IPS DF 6.9 (cell line): ENCODE results near the gene CYTH2.
A peak's percentile ranks its signal among the peaks of the same experiment; 100 is the strongest.

Experiments used
- DNase-seq: peaks from one replicate; pipeline ENCODE4 v3.0.0-alpha.2; 2013; ENCODE audit warnings: low read depth, low spot score
- H3K27ac ChIP-seq: one replicate; pipeline ENCODE4 v1.5.1; 2013; ENCODE audit warnings: low read length, control low read depth
- H3K27me3 ChIP-seq: 2 replicates; pipeline ENCODE4 v1.6.1; 2013; ENCODE audit warnings: mild to moderate bottlenecking, low read length; ENCODE audit not compliant: control insufficient read depth, insufficient read depth
- H3K36me3 ChIP-seq: 2 replicates; pipeline ENCODE4 v1.6.1; 2013; ENCODE audit warnings: low read length; ENCODE audit not compliant: control insufficient read depth, insufficient read depth
- H3K4me1 ChIP-seq: 2 replicates; pipeline ENCODE4 v1.6.1; 2013; ENCODE audit warnings: low read length; ENCODE audit not compliant: control insufficient read depth, insufficient read depth
- H3K4me3 ChIP-seq: 2 replicates; pipeline ENCODE4 v1.5.1; 2013; ENCODE audit warnings: mild to moderate bottlenecking, low read length
- H3K9me3 ChIP-seq: 2 replicates; pipeline ENCODE4 v1.6.1; 2013; ENCODE audit warnings: low read length, inconsistent platforms; ENCODE audit not compliant: control insufficient read depth, insufficient read depth
- WGBS: extraction: QIAGEN DNeasy Blood & Tissue Kit; methylation state at CpG from one replicate; pipeline ENCODE4 v1.1.7; 2013; ENCODE audit warnings: mixed read lengths, missing lambda C conversion rate; ENCODE audit not compliant: insufficient read length, insufficient coverage; 5-methylcytosine and 5-hydroxymethylcytosine counted together

CYTH2 gene

DNA sequence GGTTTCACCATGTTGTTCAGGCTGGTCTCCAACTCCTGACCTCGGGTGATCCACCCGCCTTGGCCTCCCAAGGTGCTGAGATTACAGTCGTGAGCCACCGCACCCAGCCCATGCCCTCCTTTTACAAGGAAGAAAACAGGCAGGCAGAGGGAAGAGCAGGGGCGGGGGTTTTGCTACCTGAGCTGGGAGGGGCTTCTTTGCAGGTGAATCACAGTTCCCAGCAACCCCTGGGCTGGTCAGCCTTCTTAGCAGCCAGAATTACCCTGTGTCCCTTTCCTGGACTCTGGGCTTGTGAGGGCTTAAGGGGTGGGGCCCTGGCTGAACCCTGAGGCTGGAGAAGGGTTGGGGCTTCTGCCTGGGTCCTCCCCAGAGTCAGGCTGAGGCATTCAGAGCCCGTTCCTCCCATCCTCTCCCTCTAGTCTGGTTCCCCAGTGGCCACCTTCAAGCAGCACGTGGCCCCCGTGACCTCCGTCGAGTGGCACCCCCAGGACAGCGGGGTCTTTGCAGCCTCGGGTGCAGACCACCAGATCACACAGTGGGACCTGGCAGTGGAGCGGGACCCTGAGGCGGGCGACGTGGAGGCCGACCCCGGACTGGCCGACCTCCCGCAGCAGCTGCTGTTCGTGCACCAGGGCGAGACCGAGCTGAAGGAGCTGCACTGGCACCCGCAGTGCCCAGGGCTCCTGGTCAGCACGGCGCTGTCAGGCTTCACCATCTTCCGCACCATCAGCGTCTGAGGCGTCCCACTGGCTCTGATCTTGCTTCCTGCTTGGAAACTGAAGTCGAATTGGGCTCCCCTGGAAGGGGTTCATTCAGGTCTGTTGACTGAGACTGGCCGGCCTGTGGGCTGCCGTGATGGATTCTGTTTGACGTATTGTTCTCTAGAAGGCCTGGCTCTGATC is 16.6 kb upstream of the CYTH2 start:
- Histone ChIP-seq H3K4me1 (no peaks in the 10 kb centered on the region), H3K27me3 (no peaks in the 10 kb centered on the region)
- no CpG with 5 or more reads among the region's 33 CpGs for WGBS

DNA sequence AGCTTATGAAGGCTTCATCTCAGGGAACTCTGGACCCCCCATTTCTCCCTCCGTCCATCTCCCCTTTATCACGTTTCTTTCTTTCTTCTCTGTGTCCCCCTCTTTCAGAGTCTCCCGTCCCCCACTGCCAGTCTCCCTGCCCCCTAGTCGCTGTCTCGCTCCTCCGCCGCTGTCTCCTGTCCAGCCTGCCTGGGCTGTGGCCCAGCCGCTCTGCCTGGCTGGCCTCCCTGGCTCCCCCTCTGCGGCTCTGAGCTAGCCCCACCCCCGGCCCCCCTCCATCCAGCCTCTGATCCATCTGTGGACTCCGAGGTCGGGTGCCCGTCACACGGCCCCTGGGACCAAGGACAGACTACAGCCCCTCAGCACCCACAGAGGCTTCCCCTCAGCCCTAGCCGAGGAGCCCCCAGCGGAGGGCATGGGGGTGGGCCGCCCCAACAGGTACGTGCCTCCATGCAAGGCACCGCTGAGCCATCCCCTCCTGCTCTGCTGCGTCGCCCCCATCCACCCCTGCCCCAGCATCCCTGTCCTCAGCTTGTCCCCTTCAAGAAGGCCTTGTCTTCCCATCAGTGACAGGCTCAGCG is 14.9 kb upstream of the CYTH2 start:
- Histone ChIP-seq H3K4me3 (no peak overlapping the region), H3K36me3 (peaks cover 50% of the 10 kb centered on the region), H3K9me3 (no peaks in the 10 kb centered on the region), H3K27me3 (no peaks in the 10 kb centered on the region), H3K27ac (no peak overlapping the region), H3K4me1 (no peaks in the 10 kb centered on the region)
- WGBS, result no CpG with 5 or more reads among the region's 22 CpGs
- DNase-seq, result no peak

More for the DNA sequence above, 16.6 kb upstream of the CYTH2 start:
- peaks cover 55% of the 10 kb centered on the region for H3K36me3 ChIP-seq
- no peak for DNase-seq
- no peak overlapping the region for H3K27ac ChIP-seq
- no peak overlapping the region for H3K4me3 ChIP-seq
- H3K9me3 ChIP-seq, result no peaks in the 10 kb centered on the region

DNA sequence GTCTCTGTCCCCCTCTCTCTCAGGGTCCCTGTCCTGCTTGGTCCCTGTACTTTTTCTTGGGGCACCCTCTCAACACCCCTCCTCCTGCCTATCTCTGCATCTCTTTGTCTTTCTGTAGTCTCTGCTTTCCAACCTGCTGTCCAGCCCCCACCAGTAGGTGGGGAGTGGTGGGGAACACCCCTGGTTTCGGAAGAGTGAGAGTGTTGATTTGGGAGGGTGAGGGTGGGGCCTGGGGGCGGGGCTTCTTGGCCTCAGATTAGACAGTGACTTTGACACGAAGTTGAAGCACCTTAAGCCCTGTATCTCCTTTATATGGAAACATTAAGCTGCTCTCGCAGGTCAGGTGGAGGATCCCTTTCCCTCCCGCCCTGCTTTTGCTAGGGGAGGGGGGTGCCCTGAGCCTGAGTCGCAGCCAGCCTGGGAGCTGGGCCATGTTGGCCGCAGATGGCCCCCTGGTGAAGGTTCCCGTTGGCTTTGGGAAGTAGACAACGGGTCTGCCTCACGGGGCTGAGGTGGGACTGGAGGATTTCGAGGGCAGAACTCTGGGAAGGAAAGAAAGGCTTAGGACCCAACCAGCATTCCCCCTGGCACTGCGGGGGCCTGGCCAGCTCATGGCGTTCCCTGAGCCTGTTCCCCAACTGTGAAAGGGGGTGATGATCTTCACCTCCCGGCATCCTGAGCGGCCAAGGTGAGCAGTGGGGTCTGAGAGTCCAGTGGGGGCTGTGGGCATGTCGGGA is 13.8 kb upstream of the CYTH2 start, which contains the start of gene KCNJ14:
Gene KCNJ14, plus strand, starts transcription at position 404 of the 737 bp plus-strand sequence. CDS start 6,151 bp downstream, outside the sequence.
- no peaks in the 10 kb centered on the region for H3K9me3 ChIP-seq
- no peaks in the 10 kb centered on the region for H3K27me3 ChIP-seq
- no CpG with 5 or more reads among the region's 16 CpGs for WGBS
- peaks cover 44% of the 10 kb centered on the region for H3K36me3 ChIP-seq
- no peak within 1 kb of the TSS for H3K4me3 ChIP-seq
- DNase-seq, result no peak
- H3K27ac ChIP-seq, result no peak within 1 kb of the TSS
- H3K4me1 ChIP-seq, result no peaks in the 10 kb centered on the region

GRCh38 chr19:48455908-48456562 is 13.1 kb upstream of the CYTH2 start:
- Histone ChIP-seq H3K4me1 (no peaks in the 10 kb centered on the region), H3K4me3 (no peak overlapping the region), H3K27me3 (no peaks in the 10 kb centered on the region), H3K9me3 (no peaks in the 10 kb centered on the region), H3K36me3 (peaks cover 38% of the 10 kb centered on the region), H3K27ac (no peak overlapping the region)
- no peak for DNase-seq
- WGBS, result no CpG with 5 or more reads among the region's 11 CpGs

GRCh38 chr19:48456864-48457263 is 12.3 kb upstream of the CYTH2 start:
- peaks cover 32% of the 10 kb centered on the region for H3K36me3 ChIP-seq
- no peaks in the 10 kb centered on the region; the same call in 1 of the 2 replicates for H3K4me1 ChIP-seq
- no peak overlapping the region for H3K4me3 ChIP-seq
- H3K9me3 ChIP-seq, result no peaks in the 10 kb centered on the region
- H3K27ac ChIP-seq, result no peak overlapping the region
- WGBS, result no CpG with 5 or more reads among the region's 4 CpGs
- DNase-seq, result no peak
- no peaks in the 10 kb centered on the region for H3K27me3 ChIP-seq

DNA sequence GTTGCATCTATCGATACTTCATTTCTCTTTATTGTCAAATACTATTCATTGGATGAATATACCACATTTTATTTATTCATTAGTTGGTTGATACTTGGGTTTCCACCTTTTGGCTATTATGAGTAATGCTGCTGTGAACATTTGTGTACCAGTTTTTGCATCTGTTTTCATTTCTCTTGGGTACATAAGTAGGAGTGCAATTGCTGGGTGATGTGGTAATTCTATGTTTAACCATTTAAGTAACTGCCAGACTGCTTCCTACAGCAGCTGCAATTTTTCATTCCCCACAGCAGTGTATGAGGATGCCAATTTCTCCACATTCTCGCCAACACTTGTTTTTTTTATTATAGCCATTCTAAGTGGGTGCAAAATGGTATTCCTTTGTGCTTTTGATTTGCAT is 11.2 kb upstream of the CYTH2 start:
- Histone ChIP-seq H3K27me3 (no peaks in the 10 kb centered on the region), H3K9me3 (no peaks in the 10 kb centered on the region), H3K4me3 (no peak overlapping the region), H3K36me3 (peaks cover 24% of the 10 kb centered on the region), H3K27ac (no peak overlapping the region), H3K4me1 (no peaks in the 10 kb centered on the region; the same call in 1 of the 2 replicates)
- no CpG with 5 or more reads among the region's 2 CpGs for WGBS
- DNase-seq, result no peak

- DNase-seq, result no peak
- H3K9me3 ChIP-seq, result no peaks in the 10 kb centered on the region
- WGBS, result no CpG with 5 or more reads among the region's 36 CpGs
- no peaks in the 10 kb centered on the region; the same call in 1 of the 2 replicates for H3K4me1 ChIP-seq
- H3K27ac ChIP-seq, result no peak overlapping the region
- no peaks in the 10 kb centered on the region for H3K27me3 ChIP-seq
- H3K4me3 ChIP-seq, result no peak overlapping the region
- no peaks in the 10 kb centered on the region for H3K36me3 ChIP-seq
Measured at GRCh38 chr19:48461651-48461981, 7.6 kb upstream of the CYTH2 start.

GRCh38 chr19:48461982-48462655 is 7.0 kb upstream of the CYTH2 start:
- WGBS, result no CpG with 5 or more reads among the region's 62 CpGs
- Histone ChIP-seq H3K27me3 (no peaks in the 10 kb centered on the region), H3K4me1 (no peaks in the 10 kb centered on the region; the same call in 1 of the 2 replicates), H3K9me3 (no peaks in the 10 kb centered on the region), H3K4me3 (no peak overlapping the region), H3K27ac (no peak overlapping the region), H3K36me3 (no peaks in the 10 kb centered on the region)
- DNase-seq, result peak; percentile 74

- Histone ChIP-seq H3K4me3 (no peak overlapping the region), H3K36me3 (no peaks in the 10 kb centered on the region; the same call in 1 of the 2 replicates), H3K27ac (no peak overlapping the region), H3K4me1 (no peaks in the 10 kb centered on the region; the same call in 1 of the 2 replicates), H3K27me3 (no peaks in the 10 kb centered on the region), H3K9me3 (no peaks in the 10 kb centered on the region)
- no CpG with 5 or more reads among the region's 1 CpG for WGBS
- DNase-seq, result no peak
Measured at GRCh38 chr19:48465215-48465614, 4.0 kb upstream of the CYTH2 start.
